ENCODE data around the gene GYS2. TPM values are rescaled to one million over a fixed set of nuclear protein-coding genes. Genes with fewer than 3 reads are reported as not detected.

GYS2 gene
- total RNA-seq, result not detected in 2 replicates

GRCh38 chr12:21604245-21605101 lies at the start of gene GYS2:
GYS2 (minus strand) TSS chr12:21604847; CDS start chr12:21604592, 255 bp downstream.

GRCh38 chr12:21526053-21526452 lies 78.6 kb downstream of the GYS2 start, which contains the start of gene SPX:
SPX (plus strand) TSS chr12:21526296; CDS start chr12:21526473, 177 bp downstream.

GRCh38 chr12:21501258-21502163 lies 103.1 kb downstream of the GYS2 start, which contains the start of the genes GOLT1B and RECQL:
GOLT1B (plus strand) TSS chr12:21501789; CDS start chr12:21501924, 135 bp downstream.
RECQL (minus strand) TSS chr12:21501635; CDS start chr12:21499570, 2,065 bp downstream.

Other genes starting within 250 kb of the GYS2 start
- not detected in 2 replicates for gene IAPP, start 231.9 kb downstream of the GYS2 start, total RNA-seq
- gene PYROXD1, start 167.2 kb downstream of the GYS2 start, total RNA-seq, result 6.7 and 7.0 TPM in 2 replicates
- 94.9 and 111 TPM in 2 replicates for gene RECQL, start 103.2 kb downstream of the GYS2 start, total RNA-seq
- gene GOLT1B, start 103.1 kb downstream of the GYS2 start, total RNA-seq, result 17.4 and 23.2 TPM in 2 replicates
- gene SPX, start 78.6 kb downstream of the GYS2 start, total RNA-seq, result under 0.01 and 0.22 TPM in 2 replicates
- 166 and 186 TPM in 2 replicates for gene LDHB, start 53.0 kb upstream of the GYS2 start, total RNA-seq
- under 0.01 and 0.09 TPM in 2 replicates for gene KCNJ8, start 169.9 kb upstream of the GYS2 start, total RNA-seq